B cell (primary cell): ENCODE data around the gene PKNOX2.

Experiments used
- CTCF ChIP-seq: fragments of 200-600 bp; IDR thresholded peaks from one replicate; pipeline ENCODE4 v1.8.0; 2022; ENCODE audit warnings: antibody characterized with exemption, mild to moderate bottlenecking
- EZH2 ChIP-seq: IDR thresholded peaks from 2 replicates; pipeline ENCODE4 v1.6.1; 2012; ENCODE audit warnings: borderline replicate concordance, low read depth, mild to moderate bottlenecking, moderate library complexity, low read length; ENCODE audit not compliant: insufficient read depth, poor library complexity, severe bottlenecking

DNA sequence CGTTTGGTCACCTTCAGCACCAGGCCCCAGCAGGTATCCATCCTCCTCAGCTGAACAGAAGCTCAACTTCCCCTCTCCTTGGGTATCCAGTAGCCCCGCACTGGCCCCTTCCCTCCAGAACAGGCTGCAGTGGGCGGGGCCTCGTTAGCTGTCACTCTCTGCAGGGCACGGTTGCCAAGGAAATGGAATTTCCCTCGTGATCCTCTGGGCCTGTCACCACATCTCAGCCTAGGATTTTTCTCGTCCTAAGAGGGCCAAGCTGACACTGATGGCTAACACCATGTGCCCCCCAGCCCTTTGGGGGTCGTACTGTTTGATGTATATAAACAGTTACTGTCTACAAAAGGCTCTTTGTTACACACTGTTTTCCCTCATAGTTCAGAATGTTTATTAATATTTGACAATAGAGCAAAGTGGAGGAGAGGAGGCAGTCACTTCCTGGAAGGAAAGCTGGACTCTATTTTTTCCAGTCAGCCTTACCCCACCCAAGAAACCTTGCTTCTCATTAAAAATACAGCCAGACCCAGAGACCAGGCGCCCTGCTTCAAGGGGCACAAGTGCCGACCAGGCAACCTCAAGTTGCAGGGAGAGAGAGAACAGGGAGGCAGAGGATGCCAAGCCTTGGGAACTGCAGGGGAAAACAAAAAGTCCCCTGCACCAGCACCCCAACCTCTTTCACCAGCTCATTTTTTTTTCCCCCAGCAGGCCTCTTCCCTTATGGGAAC is 287.0 kb downstream of the PKNOX2 start:
- TF ChIP-seq CTCF (no peak), EZH2 (no peak)
